D721Med (cell line): ENCODE measurements around the gene LDAF1.

ENCODE experiments used
- DNase-seq: peaks from one replicate; pipeline ENCODE4 v3.0.0; 2011; ENCODE audit warnings: low spot score; ENCODE audit not compliant: insufficient read length
- FAIRE-seq: peaks from 2 replicates; lab custom pipeline; 2011; peaks lifted over from hg19 to GRCh38; lab: Jason Lieb, UNC
- TF ChIP-seq, protein P1 (sequence below): IDR thresholded peaks from 2 replicates; pipeline ENCODE4 v1.5.1; 2012; ENCODE audit warnings: mild to moderate bottlenecking, control low read depth; ENCODE audit not compliant: insufficient read depth; ENCODE audit errors: missing control alignments

Gene LDAF1

DNA sequence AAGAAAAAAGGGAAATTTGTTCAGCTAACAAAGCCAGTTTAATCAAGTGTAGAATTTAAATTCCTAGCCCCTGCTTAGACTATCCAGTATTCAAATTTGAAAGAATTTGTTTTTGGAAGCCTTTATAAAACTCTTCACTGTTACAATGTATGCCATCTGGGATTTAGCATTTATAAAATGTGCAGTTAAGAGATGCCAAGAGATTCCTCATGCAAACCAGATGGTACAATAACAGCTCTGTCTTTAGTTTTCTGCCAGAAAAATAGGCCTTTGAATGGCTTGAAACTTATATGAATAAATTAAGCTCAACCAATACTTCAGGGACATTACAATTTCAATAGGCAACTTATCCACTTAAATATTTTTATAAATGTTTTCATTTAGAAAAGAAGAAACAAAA lies 68.3 kb downstream of the LDAF1 start:
- DNase-seq (no peak), FAIRE-seq (no peak)
- TF ChIP-seq, protein P1, sequence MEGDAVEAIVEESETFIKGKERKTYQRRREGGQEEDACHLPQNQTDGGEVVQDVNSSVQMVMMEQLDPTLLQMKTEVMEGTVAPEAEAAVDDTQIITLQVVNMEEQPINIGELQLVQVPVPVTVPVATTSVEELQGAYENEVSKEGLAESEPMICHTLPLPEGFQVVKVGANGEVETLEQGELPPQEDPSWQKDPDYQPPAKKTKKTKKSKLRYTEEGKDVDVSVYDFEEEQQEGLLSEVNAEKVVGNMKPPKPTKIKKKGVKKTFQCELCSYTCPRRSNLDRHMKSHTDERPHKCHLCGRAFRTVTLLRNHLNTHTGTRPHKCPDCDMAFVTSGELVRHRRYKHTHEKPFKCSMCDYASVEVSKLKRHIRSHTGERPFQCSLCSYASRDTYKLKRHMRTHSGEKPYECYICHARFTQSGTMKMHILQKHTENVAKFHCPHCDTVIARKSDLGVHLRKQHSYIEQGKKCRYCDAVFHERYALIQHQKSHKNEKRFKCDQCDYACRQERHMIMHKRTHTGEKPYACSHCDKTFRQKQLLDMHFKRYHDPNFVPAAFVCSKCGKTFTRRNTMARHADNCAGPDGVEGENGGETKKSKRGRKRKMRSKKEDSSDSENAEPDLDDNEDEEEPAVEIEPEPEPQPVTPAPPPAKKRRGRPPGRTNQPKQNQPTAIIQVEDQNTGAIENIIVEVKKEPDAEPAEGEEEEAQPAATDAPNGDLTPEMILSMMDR = no peak

DNA sequence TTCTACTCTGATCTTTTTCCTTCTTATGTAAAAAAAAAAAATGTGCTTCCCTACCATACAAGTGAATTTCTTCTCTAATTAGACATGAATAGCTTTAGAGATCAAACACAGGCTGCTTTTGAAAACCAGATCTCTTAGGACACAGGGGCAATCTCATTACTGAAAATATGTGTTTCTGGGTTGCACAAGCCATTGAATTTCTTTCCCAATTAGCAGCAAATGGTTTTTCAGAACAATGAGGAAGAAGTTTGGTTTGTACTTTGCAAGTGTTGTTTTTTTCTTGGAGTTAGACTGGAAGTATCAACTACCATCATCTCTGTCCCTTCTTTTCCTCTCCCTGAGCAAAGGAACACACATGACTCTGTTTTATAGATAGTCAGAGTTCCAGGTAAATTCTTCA lies 69.4 kb downstream of the LDAF1 start:
- DNase-seq = no peak
- FAIRE-seq = no peak
- TF ChIP-seq, protein P1 = no peak

DNA sequence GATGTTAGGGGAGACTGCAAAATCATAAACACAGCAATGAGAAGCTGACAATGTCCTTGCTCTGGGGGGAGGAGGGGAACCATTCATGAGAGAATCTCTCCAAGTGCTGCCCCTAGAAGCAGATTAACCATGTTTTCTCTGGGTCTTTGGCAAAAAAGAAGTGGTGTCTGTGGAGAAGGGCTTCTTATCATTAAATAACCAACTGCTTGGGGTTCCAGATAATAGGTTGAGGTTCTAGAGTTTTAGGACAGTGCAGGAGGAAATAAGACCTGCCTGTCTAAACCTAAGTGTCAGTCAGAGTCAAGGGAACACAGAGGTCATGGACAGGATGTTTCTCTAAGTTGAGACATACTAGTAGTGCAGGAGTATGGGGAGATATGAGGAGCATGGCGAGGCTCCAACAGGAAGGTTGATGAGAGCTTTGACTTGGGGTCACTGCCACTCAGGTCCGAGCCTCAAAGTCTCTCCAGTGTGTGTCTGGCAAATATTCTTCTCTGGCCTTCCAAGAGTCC lies 69.9 kb downstream of the LDAF1 start:
- DNase-seq (no peak), FAIRE-seq (no peak)
- TF ChIP-seq, protein P1 = no peak
